HUES64 (cell line): ENCODE measurements around the gene EIF4E1B.

Experiments
- H3K27ac ChIP-seq: 2 replicates; pipeline ENCODE4 v1.7.0; 2013; ENCODE audit warnings: low read depth, low read length, inconsistent platforms
- H3K27me3 ChIP-seq: 2 replicates; pipeline ENCODE4 v1.6.1; 2013; ENCODE audit warnings: mild to moderate bottlenecking, low read length; ENCODE audit not compliant: insufficient read depth
- H3K36me3 ChIP-seq: 2 replicates; pipeline ENCODE4 v1.6.1; 2013; ENCODE audit warnings: mild to moderate bottlenecking, low read length; ENCODE audit not compliant: insufficient read depth
- H3K4me1 ChIP-seq: 2 replicates; pipeline ENCODE4 v1.6.1; 2013; ENCODE audit warnings: mild to moderate bottlenecking, low read length, moderate library complexity; ENCODE audit not compliant: insufficient read depth
- H3K4me3 ChIP-seq: 2 replicates; pipeline ENCODE4 v1.5.1; 2013; ENCODE audit warnings: mild to moderate bottlenecking, low read length, moderate library complexity
- H3K9ac ChIP-seq: 2 replicates; pipeline ENCODE4 v1.6.1; 2013; ENCODE audit warnings: mild to moderate bottlenecking, low read depth, low read length
- H3K9me3 ChIP-seq: 2 replicates; pipeline ENCODE4 v1.6.1; 2013; ENCODE audit warnings: low read depth, low read length; ENCODE audit not compliant: insufficient read depth
- WGBS: fragments of 150-250, 120-280 bp; methylation state at CpG from one replicate; pipeline ENCODE4 v1.1.7; 2013; ENCODE audit warnings: missing lambda C conversion rate; 5-methylcytosine and 5-hydroxymethylcytosine counted together

The EIF4E1B gene

DNA sequence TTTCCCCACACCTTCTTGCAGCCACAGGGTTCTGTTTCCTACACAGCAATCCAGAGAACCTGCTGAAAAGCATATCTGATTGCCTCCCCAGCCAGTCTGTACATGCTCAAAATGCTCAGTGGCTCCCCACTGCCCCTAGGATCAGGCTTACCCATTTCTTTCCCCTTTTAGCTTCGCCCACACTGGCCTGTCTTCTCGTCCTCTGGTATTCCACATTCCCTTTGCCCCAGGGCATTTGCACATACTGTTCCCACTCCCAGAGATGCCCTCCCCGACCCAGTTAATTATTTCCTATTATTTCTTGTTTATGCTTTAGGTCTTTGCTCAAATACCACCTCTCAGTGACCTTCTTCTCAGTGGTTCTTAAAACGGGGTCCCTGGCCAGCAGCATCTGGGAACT lies 10.1 kb downstream of the EIF4E1B start:
- WGBS: 90% methylated on average over 4 of the region's 4 CpGs
- Histone ChIP-seq H3K27ac (no peak overlapping the region), H3K9ac (no peak overlapping the region), H3K9me3 (no peaks in the 10 kb centered on the region), H3K36me3 (no peaks in the 10 kb centered on the region), H3K27me3 (no peaks in the 10 kb centered on the region), H3K4me1 (peaks cover 14% of the 10 kb centered on the region), H3K4me3 (no peak overlapping the region)

DNA sequence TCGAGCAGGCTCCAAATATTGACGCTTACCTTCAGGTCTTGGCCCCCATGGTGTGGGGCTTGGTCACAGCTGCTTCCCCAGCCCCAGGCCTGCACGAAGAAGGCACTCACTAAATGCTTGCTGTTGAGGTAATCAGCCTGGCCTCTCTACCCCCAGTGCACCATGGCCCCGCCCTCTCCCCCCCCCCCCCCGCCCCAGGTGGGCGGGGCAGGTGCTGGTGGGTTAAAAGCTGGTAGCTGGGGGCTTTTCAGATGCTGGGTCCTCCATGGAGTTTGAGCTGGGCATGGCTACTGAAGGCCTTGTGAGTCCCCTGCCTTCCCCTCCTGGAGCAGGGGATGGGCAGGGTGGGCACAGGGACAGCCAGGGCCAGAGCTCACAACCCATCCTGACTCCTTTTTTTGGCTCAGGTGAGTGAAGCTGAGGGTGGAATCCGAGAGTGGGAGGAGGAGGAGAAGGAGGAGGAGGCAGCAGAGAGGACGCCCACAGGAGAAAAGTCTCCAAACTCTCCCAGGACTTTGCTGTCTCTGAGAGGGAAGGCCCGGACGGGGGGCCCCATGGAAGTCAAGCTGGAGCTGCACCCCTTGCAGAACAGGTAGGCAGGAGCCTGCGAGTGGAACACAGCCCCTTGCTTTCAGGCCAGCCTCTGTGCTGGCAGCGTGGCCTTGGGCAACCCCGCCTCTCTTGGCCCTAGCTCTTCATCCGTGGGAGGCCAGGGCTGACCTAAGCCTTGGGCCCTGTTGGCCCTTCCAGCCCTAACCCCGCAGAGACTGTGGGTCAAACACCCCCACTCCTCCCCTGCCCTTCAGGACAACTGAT lies 12.4 kb downstream of the EIF4E1B start:
- WGBS: 60% methylated on average over 12 of the region's 15 CpGs
- Histone ChIP-seq H3K9me3 (no peaks in the 10 kb centered on the region), H3K36me3 (no peaks in the 10 kb centered on the region), H3K27me3 (no peaks in the 10 kb centered on the region), H3K4me1 (peaks cover 14% of the 10 kb centered on the region), H3K27ac (no peak overlapping the region), H3K9ac (no peak overlapping the region), H3K4me3 (no peak overlapping the region)

DNA sequence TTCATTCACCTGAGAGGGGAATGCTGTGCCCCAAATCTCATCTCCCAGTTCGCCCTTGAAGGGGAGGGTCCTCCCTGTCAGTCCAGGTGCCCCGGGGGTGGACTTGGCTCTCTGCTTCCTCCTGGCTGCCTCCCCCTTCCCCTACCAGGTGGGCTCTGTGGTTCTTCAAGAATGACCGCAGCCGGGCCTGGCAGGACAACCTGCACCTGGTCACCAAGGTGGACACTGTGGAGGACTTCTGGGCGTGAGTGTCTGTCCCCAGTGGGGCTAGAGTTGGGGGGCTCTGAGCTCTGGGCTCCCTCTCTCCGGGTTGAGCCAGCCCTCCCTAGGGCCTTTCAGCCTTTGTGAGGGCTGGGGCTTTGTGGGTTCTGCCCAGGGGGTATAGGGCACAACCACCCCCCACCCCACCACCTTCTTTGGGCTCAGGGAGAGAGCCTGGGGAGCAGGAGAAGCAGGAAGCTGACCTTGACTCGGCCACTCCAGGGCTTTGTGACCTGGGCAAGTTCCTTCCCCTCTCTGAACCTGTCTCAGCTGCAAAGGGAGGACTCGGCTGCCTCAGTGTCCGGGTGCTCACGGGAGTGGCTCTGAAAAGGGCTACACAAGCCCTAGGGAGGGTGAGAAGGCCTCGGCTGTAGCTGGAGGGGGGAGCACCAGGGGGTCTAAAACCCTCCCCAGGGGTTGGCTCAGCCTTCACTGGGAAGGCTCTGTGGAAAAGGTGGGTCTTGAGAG lies 13.2 kb downstream of the EIF4E1B start:
- H3K9ac ChIP-seq: no peak overlapping the region

GRCh38 chr5:176644294-176644693 lies 13.8 kb downstream of the EIF4E1B start:
- 51% methylated on average over 9 of the region's 9 CpGs for WGBS
- Histone ChIP-seq H3K9me3 (no peaks in the 10 kb centered on the region), H3K27ac (no peak overlapping the region), H3K4me3 (no peak overlapping the region), H3K27me3 (no peaks in the 10 kb centered on the region), H3K4me1 (peaks cover 16% of the 10 kb centered on the region), H3K36me3 (no peaks in the 10 kb centered on the region), H3K9ac (no peak overlapping the region)

More for the DNA sequence above, 13.2 kb downstream of the EIF4E1B start:
- no peaks in the 10 kb centered on the region for H3K9me3 ChIP-seq
- no peaks in the 10 kb centered on the region for H3K27me3 ChIP-seq
- peaks cover 16% of the 10 kb centered on the region for H3K4me1 ChIP-seq
- no peaks in the 10 kb centered on the region for H3K36me3 ChIP-seq
- H3K27ac ChIP-seq: no peak overlapping the region
- WGBS: 82% methylated on average over 11 of the region's 11 CpGs
- no peak overlapping the region for H3K4me3 ChIP-seq

DNA sequence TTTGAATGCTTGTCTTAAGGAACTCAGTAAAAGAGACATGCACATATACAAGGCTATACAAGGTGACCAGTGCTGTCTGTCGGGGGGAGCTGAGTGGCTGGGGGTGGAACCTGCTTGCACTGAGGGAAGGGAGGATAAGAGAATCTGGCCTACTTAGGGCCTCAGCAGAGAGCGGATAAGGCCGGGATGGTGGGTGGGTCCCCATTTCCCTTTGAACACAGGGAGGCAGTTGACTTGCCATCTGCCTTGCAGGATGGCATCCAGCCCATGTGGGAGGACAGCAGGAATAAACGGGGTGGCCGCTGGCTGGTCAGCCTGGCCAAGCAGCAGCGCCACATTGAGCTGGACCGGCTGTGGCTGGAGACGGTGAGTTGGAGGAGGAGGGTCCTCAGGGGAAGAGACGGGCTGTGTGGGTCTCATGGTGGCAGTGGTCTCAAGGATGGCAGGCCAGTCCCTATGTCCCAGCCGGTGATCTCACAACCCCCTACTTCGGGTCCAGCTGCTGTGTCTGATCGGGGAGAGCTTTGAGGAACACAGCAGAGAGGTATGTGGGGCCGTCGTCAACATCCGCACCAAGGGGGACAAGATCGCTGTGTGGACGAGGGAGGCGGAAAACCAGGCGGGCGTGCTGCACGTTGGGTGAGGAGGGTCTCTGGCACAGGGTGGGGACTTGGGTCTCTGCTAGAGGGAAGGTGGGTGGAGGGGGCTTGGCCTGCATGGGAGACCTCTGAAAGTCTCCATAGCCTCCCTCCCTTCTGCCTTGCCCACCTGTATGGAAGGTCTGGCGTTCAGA lies 14.6 kb downstream of the EIF4E1B start:
- Histone ChIP-seq H3K9ac (no peak overlapping the region), H3K4me3 (no peak overlapping the region), H3K9me3 (no peaks in the 10 kb centered on the region), H3K4me1 (peaks cover 16% of the 10 kb centered on the region), H3K36me3 (no peaks in the 10 kb centered on the region), H3K27ac (no peak overlapping the region), H3K27me3 (no peaks in the 10 kb centered on the region)
- 94% methylated on average over 22 of the region's 22 CpGs for WGBS

- peaks cover 16% of the 10 kb centered on the region for H3K4me1 ChIP-seq
- H3K36me3 ChIP-seq: no peaks in the 10 kb centered on the region
- no peaks in the 10 kb centered on the region for H3K27me3 ChIP-seq
- no peak overlapping the region for H3K9ac ChIP-seq
- no peaks in the 10 kb centered on the region for H3K9me3 ChIP-seq
- peak overlapping the region; percentile 42; the same call in 1 of the 2 replicates for H3K27ac ChIP-seq
- WGBS: 94% methylated on average over 7 of the region's 7 CpGs
- H3K4me3 ChIP-seq: no peak overlapping the region
These were observed 15.7 kb downstream of the EIF4E1B start for GRCh38 chr5:176646049-176646706.

DNA sequence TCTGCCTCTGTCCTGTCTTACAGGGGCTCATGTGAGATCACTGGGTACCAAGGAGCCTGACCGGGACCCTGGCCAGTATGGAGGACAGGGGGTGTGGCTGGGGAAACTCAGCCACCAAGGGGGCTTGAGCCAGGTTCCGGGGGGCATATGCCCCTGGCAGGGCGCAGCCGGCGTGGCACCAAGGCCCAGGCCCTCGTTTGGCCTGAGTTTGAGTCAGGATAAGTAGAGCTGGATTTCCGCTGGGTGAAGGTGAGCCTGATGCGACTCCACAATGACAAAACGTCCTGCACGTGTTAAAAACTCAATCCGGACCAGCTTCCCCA lies 16.2 kb downstream of the EIF4E1B start:
- peak overlapping the region; percentile 55 for H3K9ac ChIP-seq
- H3K27ac ChIP-seq: peak overlapping the region; percentile 42
- H3K4me3 ChIP-seq: peak overlapping the region; percentile 44
- H3K4me1 ChIP-seq: peaks cover 16% of the 10 kb centered on the region
- no peaks in the 10 kb centered on the region for H3K27me3 ChIP-seq
- no peaks in the 10 kb centered on the region for H3K36me3 ChIP-seq
- WGBS: 63% methylated on average over 11 of the region's 11 CpGs
- no peaks in the 10 kb centered on the region for H3K9me3 ChIP-seq

- 1% methylated on average over 61 of the region's 63 CpGs for WGBS
- Histone ChIP-seq H3K9me3 (no peaks in the 10 kb centered on the region), H3K4me3 (peak within 1 kb of the TSS; percentile 81), H3K9ac (peak within 1 kb of the TSS; percentile 78), H3K27ac (peak within 1 kb of the TSS; percentile 67), H3K36me3 (no peaks in the 10 kb centered on the region), H3K27me3 (no peaks in the 10 kb centered on the region), H3K4me1 (peaks cover 16% of the 10 kb centered on the region)
These were observed 16.8 kb downstream of the EIF4E1B start, which contains the start of gene TSPAN17 for GRCh38 chr5:176647030-176647842. TSPAN17 (plus strand) TSS chr5:176647484; CDS start chr5:176647616, 132 bp downstream.

DNA sequence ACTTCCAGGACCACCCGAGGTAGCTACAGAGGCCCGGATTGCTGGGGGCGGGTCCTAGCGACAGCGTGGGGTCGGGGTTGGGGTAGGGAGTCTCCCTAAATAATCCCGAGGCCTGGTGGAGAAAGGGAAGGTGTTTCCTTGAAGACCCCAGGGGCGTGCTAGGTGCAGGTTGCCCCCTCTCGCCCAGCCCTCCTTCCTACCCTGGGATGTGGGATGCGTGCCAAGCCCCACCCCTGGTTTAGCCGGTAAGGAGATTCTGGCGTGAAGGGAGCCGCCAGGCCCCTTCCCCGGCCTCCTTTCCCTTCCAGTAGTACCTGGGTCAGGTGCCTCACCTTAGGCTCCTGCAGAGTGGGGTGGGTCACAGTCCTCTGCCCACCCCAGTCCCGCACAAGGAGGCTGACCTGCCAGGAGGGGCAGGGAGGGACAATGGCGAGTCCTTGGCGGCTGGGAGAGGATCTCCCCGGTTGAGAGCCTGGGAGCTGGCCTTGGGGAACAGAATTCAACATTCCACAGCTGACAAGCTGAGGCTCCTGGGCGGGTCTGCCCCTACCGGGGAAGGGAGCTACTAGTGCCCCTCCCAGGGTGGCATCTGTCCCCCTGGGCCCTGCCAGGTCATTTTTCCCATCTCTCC lies 17.5 kb downstream of the EIF4E1B start:
- Histone ChIP-seq H3K9ac (peak overlapping the region; percentile 78), H3K36me3 (peaks cover 5% of the 10 kb centered on the region; the same call in 1 of the 2 replicates), H3K9me3 (no peaks in the 10 kb centered on the region), H3K27me3 (no peaks in the 10 kb centered on the region), H3K4me3 (peak overlapping the region; percentile 81), H3K4me1 (peaks cover 14% of the 10 kb centered on the region; the same call in 1 of the 2 replicates), H3K27ac (no peak overlapping the region; the same call in 1 of the 2 replicates)
- 16% methylated on average over 19 of the region's 20 CpGs for WGBS
